Testis (tissue), 2 donors: ENCODE data around the gene CAMTA1.

Experiments
- POLR2A ChIP-seq: fragments of 450-650 bp; IDR thresholded peaks from one replicate; pipeline ENCODE4 v1.6.1; 2017; ENCODE audit warnings: antibody characterized with exemption, mild to moderate bottlenecking, moderate library complexity
- TF ChIP-seq, protein P1 (sequence below), 3 experiments: fragments of 450-650 bp in 2 of 3; fragments of 200-600 bp in 1 of 3; sonication (generic) in 1 of 3; IDR thresholded peaks; one replicate each; pipeline ENCODE4 v1.5.1; 2016 to 2019; ENCODE audit warnings: antibody characterized with exemption in 3 of 3, mild to moderate bottlenecking in 2 of 3, moderate library complexity in 1 of 3

DNA sequence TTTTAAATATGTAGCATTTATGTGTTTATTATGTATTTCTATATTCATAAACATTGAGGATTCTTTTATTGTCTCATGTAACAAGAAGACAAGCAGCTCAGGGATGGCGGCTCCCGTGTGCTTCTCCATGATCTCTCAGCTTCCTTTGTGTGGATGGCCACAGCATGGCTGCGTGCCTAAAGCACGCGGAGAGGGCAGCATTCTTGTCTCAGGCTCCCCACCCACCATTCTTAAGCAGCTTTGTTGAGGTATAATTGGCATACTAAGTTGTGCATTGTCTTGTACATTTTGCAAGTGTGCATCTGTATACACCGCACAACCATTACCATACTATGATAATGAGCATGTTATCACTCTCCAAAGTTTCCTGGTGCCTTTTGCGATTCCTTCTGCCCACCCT, 81.6 kb downstream of the CAMTA1 start:
- TF ChIP-seq, protein P1, sequence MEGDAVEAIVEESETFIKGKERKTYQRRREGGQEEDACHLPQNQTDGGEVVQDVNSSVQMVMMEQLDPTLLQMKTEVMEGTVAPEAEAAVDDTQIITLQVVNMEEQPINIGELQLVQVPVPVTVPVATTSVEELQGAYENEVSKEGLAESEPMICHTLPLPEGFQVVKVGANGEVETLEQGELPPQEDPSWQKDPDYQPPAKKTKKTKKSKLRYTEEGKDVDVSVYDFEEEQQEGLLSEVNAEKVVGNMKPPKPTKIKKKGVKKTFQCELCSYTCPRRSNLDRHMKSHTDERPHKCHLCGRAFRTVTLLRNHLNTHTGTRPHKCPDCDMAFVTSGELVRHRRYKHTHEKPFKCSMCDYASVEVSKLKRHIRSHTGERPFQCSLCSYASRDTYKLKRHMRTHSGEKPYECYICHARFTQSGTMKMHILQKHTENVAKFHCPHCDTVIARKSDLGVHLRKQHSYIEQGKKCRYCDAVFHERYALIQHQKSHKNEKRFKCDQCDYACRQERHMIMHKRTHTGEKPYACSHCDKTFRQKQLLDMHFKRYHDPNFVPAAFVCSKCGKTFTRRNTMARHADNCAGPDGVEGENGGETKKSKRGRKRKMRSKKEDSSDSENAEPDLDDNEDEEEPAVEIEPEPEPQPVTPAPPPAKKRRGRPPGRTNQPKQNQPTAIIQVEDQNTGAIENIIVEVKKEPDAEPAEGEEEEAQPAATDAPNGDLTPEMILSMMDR (IDR thresholded peaks at IDR 0.05) = no peak
- TF ChIP-seq POLR2A = no peak
